Mesenchymal stem cell (in vitro differentiated cells and primary cell): Measurements from ENCODE around the gene ADAMTS17.

Experiments used
- DNase-seq: peaks from one replicate; pipeline ENCODE4 v3.0.0-alpha.2; 2013
- H2AFZ ChIP-seq: one replicate; pipeline ENCODE4 v1.6.1; 2013; ENCODE audit warnings: low read depth, mild to moderate bottlenecking, control low read depth, inconsistent platforms, low read length, moderate library complexity
- H2AK5ac ChIP-seq: 2 replicates; pipeline ENCODE4 v1.6.1; 2013; ENCODE audit warnings: low read length, moderate library complexity, mild to moderate bottlenecking, inconsistent platforms; ENCODE audit not compliant: severe bottlenecking
- H2BK120ac ChIP-seq: one replicate; pipeline ENCODE4 v1.6.1; 2013; ENCODE audit warnings: low read depth, mild to moderate bottlenecking, inconsistent platforms, low read length, moderate library complexity
- H2BK12ac ChIP-seq, 2 experiments: one replicate each; pipeline ENCODE4 v1.6.1; 2013; ENCODE audit warnings: inconsistent platforms in 2 of 2, low read length in 2 of 2, mild to moderate bottlenecking in 2 of 2, moderate library complexity in 2 of 2, control low read depth in 1 of 2
- H2BK15ac ChIP-seq: one replicate; pipeline ENCODE4 v1.6.1; 2013; ENCODE audit warnings: mild to moderate bottlenecking, low read depth, inconsistent platforms; ENCODE audit not compliant: poor library complexity, severe bottlenecking
- H2BK5ac ChIP-seq: 2 replicates; pipeline ENCODE4 v1.6.1; 2013; ENCODE audit warnings: low read depth, mild to moderate bottlenecking, low read length, control low read depth, inconsistent platforms; ENCODE audit not compliant: poor library complexity, severe bottlenecking
- H3K14ac ChIP-seq, 2 experiments: one replicate each; pipeline ENCODE4 v1.6.1; 2013; ENCODE audit warnings: inconsistent platforms in 2 of 2, low read length in 2 of 2, control low read depth in 1 of 2, mild to moderate bottlenecking in 1 of 2, moderate library complexity in 1 of 2
- H3K18ac ChIP-seq, 2 experiments: one replicate each; pipeline ENCODE4 v1.6.1; 2013; ENCODE audit warnings: inconsistent platforms in 2 of 2, low read length in 2 of 2, control low read depth in 1 of 2, low read depth in 1 of 2, mild to moderate bottlenecking in 1 of 2
- H3K23ac ChIP-seq, 2 experiments: one replicate each; pipeline ENCODE4 v1.6.1; 2013; ENCODE audit warnings: inconsistent platforms in 2 of 2, low read length in 2 of 2, mild to moderate bottlenecking in 2 of 2, moderate library complexity in 2 of 2, control low read depth in 1 of 2
- H3K27ac ChIP-seq: 2 replicates; pipeline ENCODE4 v1.5.1; 2013; ENCODE audit warnings: mild to moderate bottlenecking, moderate library complexity, low read length, control low read depth, inconsistent platforms; ENCODE audit not compliant: poor library complexity, severe bottlenecking
- H3K27me3 ChIP-seq, 2 experiments: 2 replicates each; pipeline versions ENCODE4 v1.6.1 to v1.7.0; 2013; ENCODE audit warnings: low read length in 2 of 2, mild to moderate bottlenecking in 2 of 2, moderate library complexity in 2 of 2, control low read depth in 1 of 2, inconsistent platforms in 1 of 2; ENCODE audit not compliant: control insufficient read depth in 1 of 2, insufficient read depth in 1 of 2
- H3K36me3 ChIP-seq, 2 experiments: 2 replicates each; pipeline versions ENCODE4 v1.6.1 to v1.7.0; 2013; ENCODE audit warnings: low read length in 2 of 2, control low read depth in 1 of 2, inconsistent platforms in 1 of 2, low read depth in 1 of 2, mild to moderate bottlenecking in 1 of 2; ENCODE audit not compliant: insufficient read depth in 2 of 2, control insufficient read depth in 1 of 2
- H3K4ac ChIP-seq, 2 experiments: one replicate each; pipeline ENCODE4 v1.6.1; 2013; ENCODE audit warnings: inconsistent platforms in 2 of 2, low read length in 2 of 2, mild to moderate bottlenecking in 2 of 2, moderate library complexity in 2 of 2, control low read depth in 1 of 2, low read depth in 1 of 2
- H3K4me1 ChIP-seq: 2 replicates; pipeline ENCODE4 v1.6.1; 2013; ENCODE audit warnings: low read depth, low read length, control low read depth; ENCODE audit not compliant: control insufficient read depth, insufficient read depth
- H3K4me2 ChIP-seq: 2 replicates; pipeline ENCODE4 v1.6.1; 2013; ENCODE audit warnings: low read length, mild to moderate bottlenecking, inconsistent platforms; ENCODE audit not compliant: poor library complexity, severe bottlenecking
- H3K4me3 ChIP-seq, 2 experiments: 2 replicates each; pipeline versions ENCODE4 v1.5.1 to v1.7.0; 2013; ENCODE audit warnings: low read length in 2 of 2, mild to moderate bottlenecking in 2 of 2, control low read depth in 1 of 2, low read depth in 1 of 2; ENCODE audit not compliant: insufficient read depth in 1 of 2
- H3K79me1 ChIP-seq: replicated peaks from 2 replicates; pipeline ENCODE4 v1.6.1; 2013; ENCODE audit warnings: mild to moderate bottlenecking, control low read depth, low read length, inconsistent platforms; ENCODE audit not compliant: poor library complexity, severe bottlenecking
- H3K9ac ChIP-seq: 2 replicates; pipeline ENCODE4 v1.7.0; 2013; ENCODE audit warnings: mild to moderate bottlenecking, low read length, moderate library complexity
- H3K9me3 ChIP-seq: 2 replicates; pipeline ENCODE4 v1.7.0; 2013; ENCODE audit warnings: mild to moderate bottlenecking, low read length; ENCODE audit not compliant: control insufficient read depth
- H4K8ac ChIP-seq: one replicate; pipeline ENCODE4 v1.6.1; 2013; ENCODE audit warnings: inconsistent platforms, mild to moderate bottlenecking, low read length, moderate library complexity
- H4K91ac ChIP-seq: one replicate; pipeline ENCODE4 v1.6.1; 2013; ENCODE audit warnings: mild to moderate bottlenecking, low read length, inconsistent platforms
- WGBS: methylation state at CpG from one replicate; pipeline ENCODE4 v1.1.7; 2013; ENCODE audit warnings: mixed read lengths; 5-methylcytosine and 5-hydroxymethylcytosine counted together

ADAMTS17 gene

DNA sequence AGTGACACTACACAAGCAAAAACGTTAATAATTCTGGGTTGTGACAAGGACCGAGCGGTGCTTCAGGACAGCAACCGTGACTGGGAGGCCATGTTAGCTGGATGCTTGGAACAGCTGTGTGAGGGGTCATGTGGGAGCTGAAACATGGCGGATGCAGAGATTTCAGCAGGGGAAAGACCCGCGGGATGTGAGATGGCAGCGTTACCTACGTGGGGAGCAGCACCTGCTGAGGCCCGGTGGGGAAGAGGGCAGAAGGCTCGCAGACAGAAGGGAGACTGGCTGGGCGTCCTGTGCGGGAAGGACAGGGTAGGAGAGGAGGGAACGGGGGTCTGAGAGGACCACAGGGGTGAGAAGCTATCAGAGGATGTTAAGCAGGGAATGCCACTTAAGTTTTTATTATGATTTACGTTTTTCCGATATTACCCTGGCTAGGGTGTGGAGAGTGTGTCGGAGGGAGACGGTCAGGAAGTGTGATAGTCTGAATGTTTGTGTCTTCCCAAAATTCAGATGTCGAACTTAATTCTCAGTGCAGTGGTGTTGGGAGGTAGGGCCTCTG is 379.7 kb downstream of the ADAMTS17 start:
- Histone ChIP-seq H2BK15ac (no peak overlapping the region), H3K36me3 (no peaks in the 10 kb centered on the region), H2AK5ac (no peak overlapping the region), H4K8ac (no peak overlapping the region), H3K4ac (no peak overlapping the region), H3K14ac (no peak overlapping the region), H2BK120ac (no peak overlapping the region), H4K91ac (no peak overlapping the region), H3K18ac (no peak overlapping the region), H3K4me2 (no peak overlapping the region), H2AFZ (no peak overlapping the region), H3K27ac (no peak overlapping the region), H3K79me1 (no peaks in the 10 kb centered on the region), H2BK5ac (no peak overlapping the region), H3K23ac (no peak overlapping the region), H3K4me3 (no peak overlapping the region), H3K9me3 (no peaks in the 10 kb centered on the region), H3K9ac (no peak overlapping the region), H3K4me1 (peaks cover 3% of the 10 kb centered on the region), H2BK12ac (no peak overlapping the region), H3K27me3 (peaks cover 0 to 58% of the 10 kb centered on the region in 2 experiments)
- no peak for DNase-seq
- WGBS = 89% methylated on average over 19 of the region's 19 CpGs

DNA sequence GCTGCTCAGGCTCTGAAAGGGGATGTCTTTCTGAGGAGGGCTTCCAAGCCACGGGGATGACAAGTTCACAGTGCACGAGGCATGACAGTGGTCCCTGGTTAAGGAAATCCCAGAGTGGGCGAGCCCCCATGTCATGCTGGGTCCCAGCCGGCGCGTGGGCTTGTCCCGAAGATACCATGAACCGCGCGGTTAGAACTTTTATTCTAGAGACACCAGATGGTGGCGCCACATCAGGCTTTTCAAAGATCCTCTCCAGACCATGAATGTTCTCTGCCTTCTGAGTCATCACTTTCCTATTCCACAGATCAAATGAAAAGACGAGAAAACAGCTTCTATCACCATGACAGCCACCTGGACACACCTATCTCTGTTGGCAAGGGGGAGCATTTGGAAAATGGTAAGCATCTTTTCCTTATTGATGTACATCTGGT is 380.7 kb downstream of the ADAMTS17 start:
- Histone ChIP-seq H3K4ac (no peak overlapping the region), H3K14ac (no peak overlapping the region), H3K4me2 (no peak overlapping the region), H4K8ac (no peak overlapping the region), H2BK15ac (no peak overlapping the region), H3K18ac (no peak overlapping the region), H3K79me1 (no peaks in the 10 kb centered on the region), H3K23ac (no peak overlapping the region), H2AFZ (no peak overlapping the region), H2BK120ac (no peak overlapping the region), H2BK5ac (no peak overlapping the region), H3K27me3 (peaks cover 0 to 64% of the 10 kb centered on the region in 2 experiments), H3K9me3 (no peaks in the 10 kb centered on the region), H3K4me1 (peaks cover 3% of the 10 kb centered on the region), H4K91ac (no peak overlapping the region), H2AK5ac (no peak overlapping the region), H3K36me3 (no peaks in the 10 kb centered on the region), H2BK12ac (no peak overlapping the region), H3K4me3 (no peak overlapping the region), H3K27ac (no peak overlapping the region), H3K9ac (no peak overlapping the region)
- WGBS = 38% methylated on average over 11 of the region's 12 CpGs
- peak; percentile 45 for DNase-seq

- Histone ChIP-seq H3K4me2 (no peak overlapping the region), H3K9ac (no peak overlapping the region), H3K9me3 (no peaks in the 10 kb centered on the region), H3K14ac (no peak overlapping the region), H3K27me3 (peaks cover 0 to 61% of the 10 kb centered on the region in 2 experiments), H2BK5ac (no peak overlapping the region), H4K8ac (no peak overlapping the region), H3K4me3 (no peak overlapping the region), H3K36me3 (no peaks in the 10 kb centered on the region), H3K27ac (no peak overlapping the region), H2BK15ac (no peak overlapping the region), H3K79me1 (no peaks in the 10 kb centered on the region), H2AFZ (no peak overlapping the region), H2BK12ac (no peak overlapping the region), H3K4ac (no peak overlapping the region), H3K18ac (no peak overlapping the region), H3K23ac (no peak overlapping the region), H3K4me1 (peaks cover 3% of the 10 kb centered on the region), H2AK5ac (no peak overlapping the region), H4K91ac (no peak overlapping the region), H2BK120ac (no peak overlapping the region)
- 86% methylated on average over 6 of the region's 6 CpGs for WGBS
- DNase-seq = no peak
Measured at GRCh38 chr15:99959326-99959725, 382.4 kb downstream of the ADAMTS17 start.

GRCh38 chr15:99958426-99959097 is 383.2 kb downstream of the ADAMTS17 start:
- Histone ChIP-seq H3K9ac (no peak overlapping the region), H3K36me3 (no peaks in the 10 kb centered on the region), H2AFZ (no peak overlapping the region), H2BK12ac (no peak overlapping the region), H3K27ac (no peak overlapping the region), H3K4me1 (peaks cover 3% of the 10 kb centered on the region), H2AK5ac (no peak overlapping the region), H3K4ac (no peak overlapping the region), H3K4me2 (no peak overlapping the region), H4K91ac (no peak overlapping the region), H3K9me3 (no peaks in the 10 kb centered on the region), H3K18ac (no peak overlapping the region), H4K8ac (no peak overlapping the region), H2BK15ac (no peak overlapping the region), H3K79me1 (no peaks in the 10 kb centered on the region), H3K23ac (no peak overlapping the region), H2BK5ac (no peak overlapping the region), H3K14ac (no peak overlapping the region), H3K4me3 (no peak overlapping the region), H3K27me3 (peaks cover 0 to 64% of the 10 kb centered on the region in 2 experiments), H2BK120ac (no peak overlapping the region)
- no peak for DNase-seq
- 82% methylated on average over 6 of the region's 7 CpGs for WGBS
